GM06990 (cell line): ENCODE measurements around the gene ALDH4A1.

ENCODE experiments used
- DNase-seq: peaks from one replicate; pipeline ENCODE4 v3.0.0-alpha.2; 2011; ENCODE audit not compliant: insufficient read length; ENCODE audit errors: extremely low read depth
- H3K27me3 ChIP-seq: replicated peaks from 2 replicates; pipeline ENCODE4 v1.6.0; 2011; ENCODE audit warnings: low read length; ENCODE audit not compliant: control insufficient read depth, insufficient read depth
- H3K36me3 ChIP-seq: 2 replicates; pipeline ENCODE4 v1.5.1; 2011; ENCODE audit warnings: low read length; ENCODE audit not compliant: control insufficient read depth, insufficient read depth
- H3K4me3 ChIP-seq: replicated peaks from 2 replicates; pipeline ENCODE4 v1.5.1; 2011; ENCODE audit warnings: low read depth, mild to moderate bottlenecking, control low read depth, low read length
- TF ChIP-seq, protein P1 (sequence below): IDR thresholded peaks from 2 replicates; pipeline ENCODE4 v1.5.1; 2011; ENCODE audit warnings: low read length, control low read depth, mild to moderate bottlenecking, inconsistent platforms; ENCODE audit not compliant: insufficient read depth, poor library complexity, severe bottlenecking

Gene ALDH4A1

DNA sequence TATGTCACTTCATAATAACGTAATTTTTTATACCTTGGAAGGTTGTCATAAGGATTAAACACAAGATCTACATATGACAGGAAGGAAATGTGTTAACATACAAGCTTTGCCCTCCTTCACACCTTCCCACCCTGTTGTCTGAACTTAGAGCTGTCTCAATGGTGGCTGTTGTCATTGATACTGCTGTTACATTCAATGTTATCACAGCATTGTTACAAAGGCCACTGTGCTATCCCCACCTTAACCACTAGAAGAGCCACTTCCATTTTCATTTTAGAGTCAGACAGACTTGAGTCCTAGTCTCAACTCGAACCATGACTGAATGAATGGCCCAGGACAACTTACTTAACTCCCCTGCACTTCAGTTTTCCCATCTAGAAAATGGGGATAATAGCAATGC is 74.1 kb downstream of the ALDH4A1 start:
- DNase-seq: no peak
- TF ChIP-seq, protein P1, sequence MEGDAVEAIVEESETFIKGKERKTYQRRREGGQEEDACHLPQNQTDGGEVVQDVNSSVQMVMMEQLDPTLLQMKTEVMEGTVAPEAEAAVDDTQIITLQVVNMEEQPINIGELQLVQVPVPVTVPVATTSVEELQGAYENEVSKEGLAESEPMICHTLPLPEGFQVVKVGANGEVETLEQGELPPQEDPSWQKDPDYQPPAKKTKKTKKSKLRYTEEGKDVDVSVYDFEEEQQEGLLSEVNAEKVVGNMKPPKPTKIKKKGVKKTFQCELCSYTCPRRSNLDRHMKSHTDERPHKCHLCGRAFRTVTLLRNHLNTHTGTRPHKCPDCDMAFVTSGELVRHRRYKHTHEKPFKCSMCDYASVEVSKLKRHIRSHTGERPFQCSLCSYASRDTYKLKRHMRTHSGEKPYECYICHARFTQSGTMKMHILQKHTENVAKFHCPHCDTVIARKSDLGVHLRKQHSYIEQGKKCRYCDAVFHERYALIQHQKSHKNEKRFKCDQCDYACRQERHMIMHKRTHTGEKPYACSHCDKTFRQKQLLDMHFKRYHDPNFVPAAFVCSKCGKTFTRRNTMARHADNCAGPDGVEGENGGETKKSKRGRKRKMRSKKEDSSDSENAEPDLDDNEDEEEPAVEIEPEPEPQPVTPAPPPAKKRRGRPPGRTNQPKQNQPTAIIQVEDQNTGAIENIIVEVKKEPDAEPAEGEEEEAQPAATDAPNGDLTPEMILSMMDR: no peak
- Histone ChIP-seq H3K27me3 (no peaks in the 10 kb centered on the region), H3K4me3 (no peak overlapping the region), H3K36me3 (no peaks in the 10 kb centered on the region)

GRCh38 chr1:18823438-18823837 is 78.9 kb downstream of the ALDH4A1 start:
- no peaks in the 10 kb centered on the region for H3K36me3 ChIP-seq
- H3K4me3 ChIP-seq: no peak overlapping the region
- no peak for DNase-seq
- peaks cover 2% of the 10 kb centered on the region for H3K27me3 ChIP-seq
- TF ChIP-seq, protein P1: no peak
